Left colon (tissue), 2 donors: ENCODE data around the gene DYSF. TPM values are rescaled to one million over a fixed set of nuclear protein-coding genes. Genes with fewer than 3 reads are reported as not detected.
A peak's percentile ranks its signal among the peaks of the same experiment; 100 is the strongest.

Experiments used
- ATAC-seq: fragments of 200-7000 bp; cut with Tn5 transposase; one replicate; pipeline ENCODE4 v1.9.1; 2020; ENCODE audit warnings: mild to moderate bottlenecking, moderate library complexity
- DNase-seq, 2 donors: peaks; one replicate each; pipeline ENCODE4 v3.0.0-alpha.2; 2020
- intact Hi-C, 2 donors: fragments of 100-400 bp; cut with DNase I in 1 of 2; cut with micrococcal nuclease in 1 of 2; formaldehyde crosslinking; loops; one replicate each; pipeline versions ENCODE4 v1.11.2 to v1.14.0; 2022; cut with DNase I, micrococcal nuclease
- total RNA-seq, 2 donors: library from RNA; stranded (reverse); fragmentation: NEBNext Ultra II Directional; extraction: Animal tissue kit (Norgen Biotek cat#: 25700); gene quantifications; one replicate each; pipeline ENCODE4 v1.2.1, GENCODE V29; 2021
- donor health status: DM: no; HTN: no; CAD: no.
- donor health status: DM: yes; HTN: yes; CAD: no.

Gene DYSF
- total RNA-seq, 2 donors from 2014 or later, result 2.4 to 5.0 TPM

DNA sequence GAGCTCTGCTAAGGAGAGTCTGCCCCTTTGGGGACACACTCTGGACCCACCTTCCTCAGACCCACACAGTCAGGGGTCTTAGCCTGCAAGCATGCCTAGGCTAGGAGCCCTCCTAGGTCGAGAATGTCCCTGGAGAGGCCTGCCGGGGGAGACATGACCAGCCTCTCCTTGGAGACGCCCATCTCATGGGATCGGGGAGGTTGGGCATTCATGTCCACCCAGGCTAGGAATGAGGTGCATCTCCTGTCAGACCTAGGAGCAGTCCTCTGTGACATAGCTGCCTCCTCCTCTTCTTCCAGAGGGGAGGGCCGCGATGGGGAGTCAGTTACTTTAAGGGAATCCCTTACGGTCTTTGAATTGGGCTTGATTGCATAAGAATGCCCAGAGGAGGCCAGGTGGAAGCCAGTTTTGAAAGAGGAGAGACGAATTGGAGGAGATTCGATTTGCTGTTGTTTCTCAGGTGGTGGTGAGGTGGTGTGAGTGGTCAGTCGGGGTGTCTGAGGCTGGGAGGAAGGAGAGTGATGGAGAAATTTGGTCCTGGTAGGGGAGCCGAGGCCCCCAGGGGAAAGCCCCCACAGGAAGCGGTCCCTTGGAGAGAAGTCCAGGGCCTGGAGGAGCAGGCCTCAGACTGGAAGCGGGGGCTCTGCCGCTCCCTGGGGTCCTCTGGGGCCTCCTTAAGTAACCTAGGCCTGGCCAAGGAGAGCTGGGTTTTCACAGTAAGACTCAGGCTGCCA, 241.3 kb downstream of the DYSF start:
- DNase-seq (no peak), ATAC-seq (no peak)
- intact Hi-C loops, result no loop called here

DNA sequence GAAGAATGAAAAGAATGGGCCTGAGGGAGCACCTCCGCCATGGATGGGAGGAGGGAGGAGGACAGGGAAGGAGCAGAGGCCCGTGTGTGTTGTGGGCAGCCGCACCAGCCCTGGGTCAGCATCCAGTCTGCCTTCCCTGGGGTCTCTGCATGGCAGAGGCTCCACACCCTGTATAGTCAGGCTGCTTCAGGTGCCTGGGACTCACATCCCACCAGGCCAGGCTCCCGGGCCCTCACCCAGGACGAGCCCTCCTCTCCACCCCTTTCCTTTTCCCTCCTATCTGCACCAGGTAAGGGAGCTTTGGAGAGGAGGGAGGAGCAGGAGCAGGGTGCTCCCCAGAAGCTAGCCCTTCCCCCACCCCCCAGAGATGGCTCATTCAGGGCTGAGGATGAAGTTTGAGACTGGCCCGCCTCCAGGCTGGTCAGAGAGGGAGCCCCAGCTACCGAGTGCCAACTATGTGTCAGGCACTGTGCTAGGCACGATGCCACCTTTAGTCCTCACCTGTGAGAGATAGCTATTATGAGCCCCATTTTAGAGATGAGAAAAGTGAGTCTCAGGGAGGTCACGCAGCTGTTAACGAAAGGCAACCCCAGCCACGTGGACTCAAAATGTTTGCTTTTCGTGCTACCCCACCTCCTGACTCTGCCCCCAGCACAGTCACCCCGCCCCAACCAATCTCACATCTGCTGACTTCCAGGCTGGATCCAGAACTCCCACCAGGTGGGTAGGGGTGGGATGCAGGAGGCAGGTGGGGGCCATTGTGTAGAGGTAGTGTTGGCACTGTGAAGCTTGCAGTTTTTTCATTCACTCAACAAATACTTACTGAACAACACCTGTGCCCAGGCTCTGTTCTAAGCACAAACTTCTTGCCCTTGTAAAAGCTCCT, 242.1 kb downstream of the DYSF start:
- ATAC-seq, result no peak
- intact Hi-C loops, result no loop called here
- peak in 1 of 2 donors; percentile 19 for DNase-seq

DNA sequence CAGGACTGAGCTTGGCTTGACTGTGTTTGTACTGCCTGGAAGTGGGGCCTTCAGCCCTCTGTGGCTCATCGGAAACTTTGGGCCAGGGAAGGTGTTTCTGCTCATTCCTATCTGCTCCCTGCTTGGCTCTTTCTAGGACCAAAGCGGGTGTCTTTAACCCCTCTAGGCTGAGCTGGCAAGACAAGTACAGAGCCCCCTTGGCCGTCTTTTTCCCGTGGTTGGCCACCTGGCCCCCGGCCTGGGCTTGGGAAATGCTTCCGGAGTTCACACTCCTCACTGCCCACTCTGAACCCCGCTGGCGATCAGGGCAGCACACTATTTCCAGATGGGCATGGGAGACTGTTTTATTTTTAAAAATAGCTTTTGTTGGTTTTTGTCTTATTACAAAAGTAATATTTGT, 243.0 kb downstream of the DYSF start:
- intact Hi-C loops, result no loop called here
- DNase-seq, result peak in 1 of 2 donors; percentile 8
- ATAC-seq, result no peak

DNA sequence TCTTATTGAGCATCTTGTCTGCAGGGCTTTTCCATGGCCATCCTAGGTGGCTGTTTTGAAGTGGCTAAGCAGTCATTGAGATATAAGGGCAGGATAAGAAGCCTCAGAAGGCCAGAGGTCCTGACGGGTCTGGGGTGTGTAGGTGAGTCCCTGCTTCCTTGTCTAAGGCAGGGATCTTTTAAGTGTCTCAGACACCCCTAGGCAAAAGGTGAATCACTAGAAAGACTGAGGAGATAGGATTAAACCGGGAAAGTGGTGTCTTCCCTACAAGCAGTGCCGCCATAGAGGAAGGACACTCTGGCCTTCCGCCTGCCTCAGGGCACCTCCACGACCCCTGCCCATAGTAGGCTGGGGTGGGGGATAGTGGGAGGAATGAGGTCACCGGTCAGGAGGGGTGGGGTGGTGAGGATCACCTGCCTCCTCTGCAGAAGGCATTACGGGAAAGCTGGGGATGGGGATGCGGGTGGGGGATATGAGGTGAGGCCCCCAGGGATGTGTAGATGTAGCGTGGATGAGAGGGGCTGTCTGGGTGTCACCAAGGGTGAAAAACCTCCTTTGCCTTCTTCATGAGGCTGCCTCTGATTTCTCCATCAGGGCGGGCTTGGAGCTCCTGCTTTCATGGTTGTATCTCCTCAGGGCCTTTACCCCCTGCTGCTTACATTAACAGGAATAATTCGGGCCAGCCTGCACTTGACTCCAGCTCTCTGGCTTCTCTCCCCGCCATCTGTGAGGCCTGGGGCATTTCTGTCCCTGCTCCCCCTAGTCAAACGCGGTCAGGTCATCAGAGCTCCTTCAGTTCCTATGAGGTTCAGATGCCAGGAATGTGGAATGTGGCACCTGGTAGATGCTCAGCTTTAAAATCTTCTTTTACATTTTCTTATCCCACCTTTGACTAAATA, 244.0 kb downstream of the DYSF start:
- intact Hi-C loops, result no loop called here
- no peak for ATAC-seq

DNA sequence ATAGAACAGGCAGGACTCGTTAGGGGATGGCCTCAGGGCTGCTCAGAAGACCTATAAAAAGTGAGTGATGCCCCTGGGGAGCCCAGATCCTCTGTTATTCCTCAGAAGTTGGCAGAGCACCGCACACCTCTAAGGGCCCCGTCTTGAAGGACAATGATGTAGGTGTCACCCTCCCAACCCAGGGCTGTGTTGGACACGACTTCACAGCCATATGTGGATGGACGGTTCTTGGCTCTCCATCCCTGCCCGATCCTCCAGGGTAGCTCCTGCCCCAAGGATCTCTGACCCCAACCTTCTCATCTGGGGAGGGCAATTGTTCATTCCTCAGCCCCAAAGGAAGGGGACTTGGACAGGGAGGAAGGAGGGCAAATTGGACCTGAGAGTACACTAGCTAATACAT, 246.1 kb downstream of the DYSF start:
- no peak for ATAC-seq
- intact Hi-C loops, result no loop called here

More for the DNA sequence above, 244.0 kb downstream of the DYSF start:
- DNase-seq, result no peak

DNA sequence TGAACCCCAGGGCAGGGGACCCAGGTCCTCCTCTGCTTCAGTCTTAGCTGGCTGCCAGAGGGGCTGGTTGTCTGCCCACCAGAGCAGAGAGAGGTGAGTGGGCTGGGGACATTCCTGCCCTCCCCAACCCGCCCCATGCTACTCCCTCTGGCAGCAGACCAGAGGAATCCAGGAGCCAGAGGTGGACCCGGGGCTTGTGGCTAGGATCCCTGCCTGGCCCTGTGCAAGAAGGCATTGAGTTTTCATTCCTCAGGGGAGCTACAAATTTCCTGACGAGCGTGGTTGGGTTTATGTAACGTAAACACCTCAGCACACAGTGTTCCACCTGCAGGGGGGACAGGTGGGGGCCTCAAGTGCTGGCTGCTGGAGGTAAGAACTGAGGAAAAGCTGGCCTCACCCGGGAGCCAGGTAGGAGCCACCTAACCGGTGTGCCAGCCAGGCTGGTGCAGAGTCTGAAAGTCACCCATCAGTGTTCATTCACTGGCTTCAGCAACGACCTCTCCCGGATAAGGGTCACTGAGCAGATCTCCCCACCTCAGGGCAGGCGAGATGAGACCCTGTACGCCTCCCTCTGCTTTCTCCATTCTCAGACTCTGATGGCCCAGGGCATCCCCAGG, 246.8 kb downstream of the DYSF start:
- intact Hi-C loops, result no loop called here
- DNase-seq, result no peak
- ATAC-seq, result no peak

More for the DNA sequence above, 246.1 kb downstream of the DYSF start:
- no peak for DNase-seq

DNA sequence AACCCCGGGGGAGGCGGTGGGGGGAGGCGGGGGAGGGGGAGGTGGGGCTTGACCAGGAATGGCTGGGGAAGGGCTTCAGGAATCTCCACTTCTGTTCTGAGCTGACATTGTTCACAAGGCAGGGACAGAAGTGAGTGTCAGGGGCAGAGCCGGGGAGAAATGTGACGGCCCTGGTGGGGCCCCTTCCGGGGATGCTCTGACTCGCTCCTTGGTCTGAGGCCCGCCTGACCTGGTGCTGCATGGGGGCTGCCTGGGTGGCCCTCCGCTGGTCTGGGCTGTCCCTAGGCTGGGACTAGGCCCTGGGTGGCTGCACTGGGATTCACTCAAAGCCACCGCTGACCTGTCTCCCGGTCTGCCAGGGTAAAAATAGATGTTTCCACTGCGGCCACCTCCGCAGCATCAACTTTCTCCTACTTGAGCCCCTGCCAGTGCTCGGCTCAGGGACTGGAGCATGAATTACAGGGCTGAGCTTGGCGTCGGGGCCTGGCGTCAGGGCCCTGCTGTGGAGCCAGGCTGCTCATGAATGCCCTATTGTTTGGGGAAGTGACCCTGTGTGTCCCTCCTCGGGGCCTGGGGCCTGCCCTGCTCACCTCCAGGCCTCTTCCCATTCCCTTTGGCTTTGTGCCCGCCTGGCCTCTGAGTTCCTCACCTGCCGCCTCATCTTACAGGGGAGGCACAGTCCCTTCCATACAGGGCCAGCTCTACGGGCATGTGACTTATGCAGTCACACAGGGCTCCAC, 247.5 kb downstream of the DYSF start:
- ATAC-seq (no peak), DNase-seq (peak; percentile 11 to 60)
- intact Hi-C loops, result no loop called here

DNA sequence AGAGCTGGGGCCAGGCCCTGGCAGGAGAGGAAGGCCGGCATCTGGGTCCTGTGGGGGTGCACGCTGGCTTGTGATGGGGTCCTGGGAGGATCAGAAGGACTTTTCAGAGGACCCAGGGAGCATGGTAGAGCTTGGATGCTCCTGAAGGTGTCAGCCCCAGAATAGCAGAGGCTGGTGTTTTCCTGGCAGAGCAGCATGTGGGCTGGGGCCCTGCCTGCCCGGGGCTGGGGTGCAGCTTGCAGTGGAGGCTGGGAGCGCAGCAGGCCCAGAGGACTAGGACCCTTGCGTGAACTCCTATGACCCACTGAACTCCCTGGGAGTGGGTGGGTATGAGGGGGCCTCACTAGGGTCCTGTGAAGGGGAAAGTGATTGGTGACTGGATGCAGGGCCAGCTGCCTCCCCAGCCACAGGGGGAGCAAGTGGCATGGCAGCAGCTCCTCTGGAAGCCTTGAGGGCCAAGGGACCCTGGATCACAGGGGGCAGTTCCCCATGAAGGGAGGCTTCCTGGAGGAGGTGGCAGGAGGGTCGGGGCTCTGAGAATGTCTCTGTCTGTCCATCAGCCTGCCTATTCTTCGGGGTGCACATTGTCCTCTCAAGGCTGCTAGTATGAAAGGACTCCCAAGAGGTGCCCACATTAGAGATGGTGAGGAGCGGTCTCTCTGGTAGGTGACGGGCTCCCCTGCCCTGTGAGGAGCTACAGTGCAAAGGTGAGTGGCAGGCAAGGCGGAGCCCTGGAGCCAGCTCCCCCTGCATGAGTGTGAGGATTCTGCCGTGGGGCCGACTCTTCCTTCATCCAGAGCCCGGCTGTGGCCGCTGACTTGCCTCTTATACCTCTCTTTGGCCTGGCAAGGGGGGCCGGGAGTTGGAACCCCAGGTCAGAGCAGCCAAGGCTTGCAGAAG, 249.0 kb downstream of the DYSF start:
- intact Hi-C loops, result no loop called here
- DNase-seq, result no peak
- ATAC-seq, result no peak

DNA sequence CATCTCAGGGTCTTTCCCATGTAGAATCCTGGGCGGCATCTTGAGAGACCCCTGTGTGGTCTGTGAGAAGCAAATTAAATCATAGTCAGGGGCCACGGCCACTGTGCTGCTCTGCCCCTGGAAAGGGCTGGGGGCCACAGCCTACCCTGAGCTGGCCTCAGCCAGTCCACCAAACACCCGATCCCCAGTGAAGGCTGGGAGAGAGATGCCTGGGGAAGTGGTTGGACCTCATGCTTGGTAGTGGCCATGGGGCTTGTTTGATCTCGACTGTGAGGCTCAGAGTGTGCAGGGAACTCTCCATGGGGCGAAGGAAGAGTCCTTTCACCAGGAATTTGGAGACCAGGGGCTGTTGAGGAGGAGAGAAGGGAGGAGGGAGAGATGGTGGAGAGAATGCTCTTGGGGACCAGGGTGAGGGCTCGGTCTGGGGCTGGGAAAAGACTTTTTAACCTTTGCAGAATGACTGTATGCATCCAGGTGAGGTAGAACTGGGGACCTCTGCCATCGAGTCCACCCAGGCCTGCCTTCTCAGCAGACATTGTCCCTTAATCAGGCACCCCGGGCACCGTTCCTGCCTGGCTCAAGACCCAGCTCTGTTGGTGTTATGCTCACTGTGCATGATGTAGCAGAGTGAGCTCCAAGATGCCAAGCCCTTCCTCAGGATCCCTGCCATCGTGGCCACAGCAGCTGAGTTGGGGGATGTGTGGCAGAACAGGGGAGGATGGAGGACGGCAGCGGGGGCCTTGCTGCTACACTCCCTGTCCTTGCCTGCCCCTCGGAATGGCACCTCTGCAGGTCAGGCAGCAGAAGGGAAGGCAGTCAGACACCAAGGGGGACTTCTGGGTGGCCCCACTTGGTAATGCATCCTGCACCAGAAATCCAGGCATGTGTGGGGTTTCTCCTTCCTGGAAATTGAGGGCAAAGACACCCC, 249.9 kb downstream of the DYSF start:
- intact Hi-C loops, result no loop called here
- DNase-seq (no peak), ATAC-seq (no peak)

DNA sequence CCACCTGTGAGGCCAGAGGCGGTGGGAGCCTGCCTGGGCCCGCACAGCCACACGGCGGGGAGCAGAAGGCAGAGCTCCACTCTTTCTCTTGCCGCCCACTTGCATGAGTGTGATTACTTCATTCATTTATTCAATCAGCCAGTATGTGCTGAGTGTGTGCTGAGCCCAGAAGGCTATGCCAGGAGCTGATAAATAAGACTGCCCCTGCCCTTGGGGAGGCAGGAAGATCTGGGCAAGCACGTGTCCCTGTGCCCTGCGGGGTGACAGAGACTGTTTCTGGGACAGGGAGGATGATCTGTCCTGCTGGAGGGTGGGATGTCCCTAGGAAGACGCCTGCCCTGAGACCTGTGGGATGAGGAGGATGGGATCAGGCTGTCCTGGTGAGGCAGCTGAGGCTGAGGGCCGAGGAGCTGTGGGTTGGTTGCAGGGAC, 250.8 kb downstream of the DYSF start:
- intact Hi-C loops, result no loop called here
- ATAC-seq (no peak), DNase-seq (no peak)

DNA sequence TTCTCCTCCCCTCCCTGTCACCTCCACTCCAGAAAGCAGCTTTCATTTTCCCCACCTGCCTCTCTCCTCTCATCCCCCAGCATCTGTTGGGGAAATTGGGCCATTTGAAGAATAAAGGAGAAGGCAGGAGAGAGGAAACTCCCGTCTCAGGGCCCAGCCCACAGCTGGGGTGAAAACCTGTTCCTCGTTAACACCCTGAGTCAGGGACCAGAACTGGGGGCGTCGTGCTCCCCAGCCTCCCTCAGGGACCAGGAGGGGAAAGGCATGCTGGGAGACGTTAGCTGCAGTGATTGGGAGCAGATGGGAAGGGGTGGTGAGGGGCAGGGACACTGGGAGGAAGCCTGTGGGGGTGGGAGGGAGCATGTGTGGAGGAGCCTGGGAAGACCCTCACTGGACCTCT, 251.3 kb downstream of the DYSF start:
- DNase-seq, result no peak
- ATAC-seq, result no peak
- intact Hi-C loops, result no loop called here

DNA sequence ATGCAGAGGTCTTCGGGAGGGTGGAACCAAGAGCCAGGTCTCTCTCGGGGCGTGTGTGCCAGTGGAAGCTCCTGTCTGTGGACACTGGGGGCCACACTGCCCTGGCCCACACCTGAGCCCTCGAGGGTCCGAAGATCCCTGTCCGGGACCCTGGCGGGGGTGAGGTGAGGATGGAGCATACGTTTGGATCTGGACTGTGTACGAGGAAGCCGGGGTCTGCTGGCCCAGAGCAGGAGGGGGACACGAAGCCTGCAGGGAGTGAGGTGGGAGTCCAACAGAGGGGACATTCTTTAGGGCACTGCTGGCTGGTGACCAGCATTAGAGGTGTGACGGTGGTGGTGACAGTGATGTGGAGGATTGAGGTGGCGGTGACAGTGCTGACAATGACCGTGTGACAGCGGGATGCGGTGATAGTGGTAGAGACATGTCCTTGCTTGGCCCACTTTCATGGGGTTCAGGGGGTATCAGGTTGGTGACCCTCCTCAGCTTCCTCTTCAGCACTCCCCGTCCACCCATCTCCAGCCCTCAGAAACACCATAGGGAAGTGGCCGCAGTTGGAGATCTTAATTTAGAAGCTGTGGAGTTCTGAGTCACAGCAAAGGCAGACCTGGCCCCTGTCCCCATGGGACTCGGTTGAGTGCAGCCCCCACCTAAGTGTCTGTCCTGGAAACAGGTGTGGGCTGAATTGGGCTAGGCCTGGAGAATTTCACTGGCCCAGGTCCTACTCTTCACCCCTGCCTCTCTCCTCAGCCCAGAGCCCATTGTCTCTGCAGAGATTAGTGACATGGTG, 252.0 kb downstream of the DYSF start:
- ATAC-seq, result no peak
- intact Hi-C loops, result no loop called here
- DNase-seq, result no peak

DNA sequence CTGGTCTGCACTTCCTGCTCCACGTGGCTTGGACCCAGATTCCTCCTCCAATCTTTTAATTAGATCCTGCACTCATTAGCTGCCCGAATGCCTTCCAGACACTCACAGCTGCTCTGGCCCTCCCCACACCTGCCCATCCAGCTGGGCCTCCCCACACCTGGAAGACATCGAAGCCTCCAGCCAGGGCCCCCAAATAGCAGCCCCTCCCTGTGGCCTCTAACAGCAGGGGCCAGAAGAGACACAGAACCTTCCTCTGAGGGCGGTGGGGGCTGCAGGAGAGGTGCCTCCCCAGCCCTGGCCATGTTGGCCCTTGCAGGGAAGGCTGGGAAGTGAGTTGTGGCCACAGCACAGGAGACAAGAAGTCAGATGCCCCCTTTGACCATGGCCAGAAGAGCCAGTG, 252.8 kb downstream of the DYSF start:
- intact Hi-C loops, result no loop called here
- DNase-seq, result no peak
- no peak for ATAC-seq

DNA sequence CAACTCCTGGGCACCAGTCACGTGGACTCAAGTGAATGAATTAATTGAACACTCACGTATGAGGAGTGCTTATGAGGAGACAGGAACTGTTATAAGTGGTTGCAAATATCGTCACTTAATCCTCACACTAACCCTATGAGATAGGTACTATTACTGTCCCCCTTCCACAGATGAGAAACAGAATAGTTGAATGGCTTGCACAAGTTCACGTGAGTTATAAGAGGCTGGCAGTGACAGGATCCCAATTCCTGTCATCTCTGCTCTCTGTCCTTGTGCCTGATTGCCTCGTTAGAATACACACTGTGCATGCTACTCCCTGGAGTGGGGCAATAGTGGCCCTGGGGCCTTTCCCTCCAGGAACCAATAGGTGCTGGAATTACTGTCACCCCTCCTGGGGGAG, 253.5 kb downstream of the DYSF start:
- ATAC-seq, result no peak
- intact Hi-C loops, result no loop called here
- DNase-seq, result no peak

DNA sequence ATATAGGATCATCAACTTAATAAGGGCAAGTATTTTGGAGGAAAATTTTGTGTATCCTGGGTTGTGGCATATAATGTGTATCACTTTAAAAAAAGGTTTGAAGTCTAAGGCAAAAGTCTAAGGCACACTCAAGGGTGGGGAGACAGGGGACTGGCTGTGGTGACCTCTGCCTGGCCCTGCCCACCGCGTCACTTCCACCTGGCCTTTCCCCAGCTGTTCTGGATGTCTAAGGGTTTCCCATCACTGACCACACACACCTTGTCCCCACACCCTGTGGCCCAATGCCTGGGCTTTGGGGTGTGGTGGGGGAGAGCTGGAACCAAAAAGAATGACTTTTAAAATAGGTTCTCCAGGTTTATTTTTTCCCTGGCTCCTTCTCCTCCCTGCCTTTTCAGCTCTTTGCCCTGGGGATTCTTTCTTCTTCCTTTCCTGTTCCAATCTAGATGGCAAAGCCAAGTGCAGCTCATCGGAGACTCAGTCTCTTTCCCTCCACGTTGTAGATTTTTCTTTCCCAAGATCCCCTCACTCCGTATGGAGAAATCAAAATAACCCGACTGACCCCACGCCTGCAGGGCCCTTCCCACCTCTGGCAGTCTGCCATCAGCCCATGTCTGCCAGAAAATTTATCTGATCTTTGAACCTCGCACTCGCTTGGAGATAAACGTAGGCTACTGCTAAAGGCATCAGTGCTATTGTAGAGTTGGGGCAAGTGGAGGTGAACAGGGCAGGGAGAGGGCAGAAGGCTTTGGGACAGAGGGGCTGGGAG, 257.2 kb downstream of the DYSF start:
- DNase-seq, result no peak
- intact Hi-C loops, result no loop called here
- no peak for ATAC-seq
